K562 (cell line): ENCODE results near the gene PPIF. TPM values are rescaled to one million over a fixed set of nuclear protein-coding genes. Genes with fewer than 3 reads are reported as not detected.
A peak's percentile ranks its signal among the peaks of the same experiment; 100 is the strongest.

Source experiments
- ATAC-seq: fragments of 200-7000 bp; cut with Tn5 transposase; 3 replicates; pipeline ENCODE4 v1.9.1; 2020; ENCODE audit warnings: moderate library complexity
- BruUV-seq: library from RNA; stranded (reverse); fragments of 400-500 nt; replicated peaks from 2 replicates; lab custom pipeline; 2021; lab: Mats Ljungman, UMichigan
- CTCF ChIA-PET: fragments of 300-600 bp; formaldehyde crosslinking; extraction: SDS; loops from one replicate; lab custom pipeline; 2021; ENCODE audit warnings: low intra/inter-chr PET ratio; lab: Yijun Ruan, JAX
- POLR2A ChIA-PET: fragments of 300-600, 350-650 bp; sonication (Branson Sonifier 250); formaldehyde crosslinking; extraction: SDS; loops from one replicate; lab custom pipeline; 2021; ENCODE audit warnings: antibody characterized with exemption, inconsistent platforms; lab: Yijun Ruan, JAX
- DNase-seq, 4 experiments: peaks; one replicate each; pipeline versions ENCODE4 v3.0.0 to v3.0.0-alpha.2; 2011 to 2018; ENCODE audit warnings: low spot score in 3 of 4, mixed read lengths in 3 of 4; ENCODE audit errors: extremely low read depth in 1 of 4
- FAIRE-seq: peaks from 2 replicates; lab custom pipeline; 2011; peaks lifted over from hg19 to GRCh38; lab: Jason Lieb, UNC
- H2AFZ ChIP-seq: 2 replicates; pipeline ENCODE4 v1.6.0; 2011; ENCODE audit warnings: low read depth, low read length, control low read depth, inconsistent platforms
- H3K27ac ChIP-seq: fragments of 200-600 bp; 3 replicates; pipeline ENCODE4 v1.8.0; 2011; ENCODE audit warnings: low read depth, mild to moderate bottlenecking, control low read depth, inconsistent platforms, low read length, moderate library complexity, mixed read lengths; ENCODE audit errors: extremely low read depth
- H3K27me3 ChIP-seq, 2 experiments: fragments of 300-600 bp in 1 of 2; 2 replicates in 1 of 2; 3 replicates in 1 of 2; pipeline versions ENCODE4 v1.6.0 to v1.8.0; 2011; ENCODE audit warnings: inconsistent platforms in 2 of 2, low read length in 2 of 2, mild to moderate bottlenecking in 1 of 2, mixed read lengths in 1 of 2, moderate library complexity in 1 of 2; ENCODE audit not compliant: control insufficient read depth in 2 of 2, insufficient read depth in 2 of 2
- H3K36me3 ChIP-seq: fragments of 300-600 bp; 3 replicates; pipeline ENCODE4 v1.8.0; 2011; ENCODE audit warnings: mild to moderate bottlenecking, low read length, inconsistent platforms; ENCODE audit not compliant: control insufficient read depth, insufficient read depth
- H3K4me1 ChIP-seq, 2 experiments: fragments of 200-600 bp in 1 of 2; replicated peaks in 1 of 2; 2 replicates in 1 of 2; 3 replicates in 1 of 2; pipeline versions ENCODE4 v1.5.1 to v1.8.0; 2011; ENCODE audit warnings: inconsistent platforms in 2 of 2, low read length in 2 of 2, mild to moderate bottlenecking in 1 of 2, mixed read lengths in 1 of 2, moderate library complexity in 1 of 2; ENCODE audit not compliant: control insufficient read depth in 2 of 2, insufficient read depth in 2 of 2
- H3K4me2 ChIP-seq: 2 replicates; pipeline ENCODE4 v1.6.1; 2011; ENCODE audit warnings: low read length, control low read depth, inconsistent platforms, mixed read lengths; ENCODE audit not compliant: insufficient read depth
- H3K4me3 ChIP-seq: fragments of 200-600 bp; sonication (generic), shearing (Covaris generic); 2 replicates; pipeline ENCODE4 v1.5.1; 2016; ENCODE audit warnings: control low read depth, inconsistent platforms
- H3K79me2 ChIP-seq: fragments of 200-600 bp; 3 replicates; pipeline ENCODE4 v1.8.0; 2011; ENCODE audit warnings: low read length, inconsistent platforms; ENCODE audit not compliant: control insufficient read depth, insufficient read depth
- H3K9ac ChIP-seq, 2 experiments: 2 replicates each; pipeline versions ENCODE4 v1.6.0 to v1.6.1; 2011; ENCODE audit warnings: low read depth in 2 of 2, low read length in 2 of 2, control low read depth in 1 of 2, inconsistent platforms in 1 of 2, mild to moderate bottlenecking in 1 of 2, mixed read lengths in 1 of 2; ENCODE audit not compliant: insufficient read depth in 1 of 2
- H3K9me1 ChIP-seq: one replicate; pipeline ENCODE4 v1.6.0; 2011; ENCODE audit warnings: inconsistent platforms, mild to moderate bottlenecking, low read length, moderate library complexity; ENCODE audit not compliant: control insufficient read depth, insufficient read depth
- H3K9me3 ChIP-seq: replicated peaks from 2 replicates; pipeline ENCODE4 v1.5.1; 2011; ENCODE audit warnings: low read depth, low read length, inconsistent platforms; ENCODE audit not compliant: control insufficient read depth, insufficient read depth
- H4K20me1 ChIP-seq: replicated peaks from 2 replicates; pipeline ENCODE4 v1.6.1; 2011; ENCODE audit warnings: low read length, inconsistent platforms, mixed read lengths; ENCODE audit not compliant: control insufficient read depth, insufficient read depth
- ATF7 ChIP-seq: fragments of 450-650 bp; IDR thresholded peaks from 2 replicates; pipeline ENCODE4 v1.7.1; 2014; ENCODE audit warnings: mild to moderate bottlenecking, moderate library complexity
- CAMTA2 ChIP-seq: fragments of 250-450 bp; sonication (Bioruptor Pico); conservative IDR thresholded peaks from 2 replicates; pipeline ENCODE4 v1.5.1; 2022
- DACH1 ChIP-seq: fragments of 450-650 bp; IDR thresholded peaks from 2 replicates; pipeline ENCODE4 v1.6.1; 2018; ENCODE audit not compliant: partially characterized antibody
- EP300 ChIP-seq: IDR thresholded peaks from 2 replicates; pipeline ENCODE4 v1.6.1; 2012; ENCODE audit warnings: low read length, improper control_type of control experiment
- ESRRA ChIP-seq: fragments of 450-650 bp; IDR thresholded peaks from 2 replicates; pipeline ENCODE4 v1.6.1; 2014; ENCODE audit warnings: low read depth, mild to moderate bottlenecking, moderate library complexity, borderline replicate concordance
- FOXA3 ChIP-seq, 2 experiments: fragments of 450-650 bp in 1 of 2; sonication (generic) in 1 of 2; formaldehyde crosslinking; IDR thresholded peaks in 1 of 2; conservative IDR thresholded peaks in 1 of 2; 2 replicates each; pipeline versions ENCODE4 v1.4.0 to v1.8.0; 2020 to 2022; ENCODE audit warnings: mild to moderate bottlenecking in 2 of 2, missing genetic modification reagents in 1 of 2
- HCFC1 ChIP-seq: IDR thresholded peaks from 2 replicates; pipeline ENCODE4 v1.6.1; 2012; ENCODE audit warnings: low read depth, low read length, improper control_type of control experiment
- HDAC3 ChIP-seq: fragments of 450-650 bp; IDR thresholded peaks from 2 replicates; pipeline ENCODE4 v1.6.1; 2018; ENCODE audit warnings: borderline replicate concordance, mild to moderate bottlenecking, moderate library complexity; ENCODE audit not compliant: partially characterized antibody
- MAFG ChIP-seq: fragments of 450-650 bp; conservative IDR thresholded peaks from 2 replicates; pipeline ENCODE4 v1.6.1; 2016; ENCODE audit warnings: missing genetic modification characterization, missing compliant biosample characterization
- MYNN ChIP-seq, 2 experiments: sonication (generic); formaldehyde crosslinking in 1 of 2; IDR thresholded peaks; 2 replicates each; pipeline versions ENCODE4 v1.5.0 to v1.6.1; 2016 to 2020; ENCODE audit warnings: antibody characterized with exemption in 1 of 2, missing genetic modification reagents in 1 of 2
- POLR3A ChIP-seq: IDR thresholded peaks from 2 replicates; pipeline ENCODE4 v1.6.1; 2011; ENCODE audit warnings: borderline replicate concordance, mild to moderate bottlenecking, moderate library complexity; ENCODE audit not compliant: insufficient read length, insufficient read depth; ENCODE audit errors: extremely low read depth
- RBM25 ChIP-seq: fragments of 200-400 bp; formaldehyde crosslinking; IDR thresholded peaks from 2 replicates; pipeline ENCODE4 v1.6.1; 2018; ENCODE audit warnings: low read length, low read depth, moderate library complexity; ENCODE audit not compliant: severe bottlenecking
- SMAD1 ChIP-seq: fragments of 150-350 bp; IDR thresholded peaks from 2 replicates; pipeline ENCODE4 v1.6.1; 2014; ENCODE audit warnings: low read length, low read depth; ENCODE audit not compliant: partially characterized antibody
- SMAD3 ChIP-seq: fragments of 450-650 bp; formaldehyde crosslinking; conservative IDR thresholded peaks from 2 replicates; pipeline ENCODE4 v1.4.0; 2020; ENCODE audit warnings: mild to moderate bottlenecking
- XRCC5 ChIP-seq: fragments of 200-400 bp; formaldehyde crosslinking; IDR thresholded peaks from 2 replicates; pipeline ENCODE4 v1.6.1; 2017; ENCODE audit warnings: low read depth, mild to moderate bottlenecking, low read length
- WGBS: fragments of 100-300 bp; shearing (Covaris generic); methylation state at CpG from one replicate; pipeline ENCODE4 v1.1.6; 2016; ENCODE audit warnings: low coverage, mixed read lengths; ENCODE audit not compliant: insufficient coverage; ENCODE audit errors: missing lambda C conversion rate; 5-methylcytosine and 5-hydroxymethylcytosine counted together
- in situ Hi-C: fragments of 300-500 bp; cut with MboI; formaldehyde crosslinking; loops from 4 replicates; pipeline ENCODE4 v1.15.0; 2018; ENCODE audit warnings: inconsistent platforms, mixed read lengths
- intact Hi-C: fragments of 100-400 bp; cut with micrococcal nuclease; formaldehyde crosslinking; loops from 2 replicates; pipeline ENCODE4 v1.14.2; 2022
- polyA plus RNA-seq, 8 experiments: library from polyadenylated mRNA; depleted of rRNA in 4 of 8; stranded (reverse) in 5 of 8; unstranded in 3 of 8; fragments of >200 nt; fragmentation: Nextera tagmentation in 2 of 8; fragmentation: Illumina TruSeq in 1 of 8; extraction: Ambion mirVana in 2 of 8; extraction: Trizol in 1 of 8; gene quantifications; 2 replicates each; pipeline versions ENCODE4 v1.2.1 to v1.2.3, GENCODE V29; 2011 to 2014; ENCODE audit warnings: inconsistent platforms in 1 of 8, missing spikeins in 1 of 8
- total RNA-seq, 7 experiments: library from RNA; depleted of rRNA in 6 of 7; stranded (reverse); fragments of >200 nt in 6 of 7; fragmentation: Illumina TruSeq in 2 of 7; extraction: Trizol in 2 of 7; gene quantifications; 2 replicates each; pipeline versions ENCODE4 v1.2.1 to v1.2.3, GENCODE V29; 2011 to 2021; ENCODE audit warnings: low replicate concordance in 1 of 7
- TF ChIP-seq, protein P1 (sequence below): fragments of 250-450 bp; sonication (Bioruptor Pico); IDR thresholded peaks from 2 replicates; pipeline ENCODE4 v1.5.0; 2020; ENCODE audit warnings: mild to moderate bottlenecking, borderline replicate concordance

PPIF gene
- total and polyA plus RNA-seq, 9 of the 15 experiments (the other 6 are each of a cell fraction or from before 2014, with no cell fraction given): 40.9 to 287 (median 117) TPM

GRCh38 chr10:79374312-79375191 lies 27.3 kb downstream of the PPIF start:
- H3K79me2 ChIP-seq: no peaks in the 10 kb centered on the region
- H3K4me1 ChIP-seq: peaks cover 8 to 9% of the 10 kb centered on the region in 2 experiments; a peak in 4 of 5 replicates
- H2AFZ ChIP-seq: peak overlapping the region; percentile 83; the same call in 1 of the 2 replicates
- peaks cover 0 to 8% of the 10 kb centered on the region in 2 experiments; a peak in 2 of 5 replicates for H3K27me3 ChIP-seq
- H3K4me2 ChIP-seq: no peak overlapping the region
- no peak overlapping the region for H3K4me3 ChIP-seq
- H3K9me3 ChIP-seq: no peaks in the 10 kb centered on the region; the same call in 1 of the 2 replicates
- H3K27ac ChIP-seq: no peak overlapping the region
- DNase-seq (peak; percentile 87 to 88 (median 88)), FAIRE-seq (peak; percentile 98), ATAC-seq (peak; percentile 97)
- POLR2A ChIA-PET: interaction anchor here (0.6 to 1.5 kb wide), 11 partner anchors 11 to 128 kb away, joined by 3 to 7 read pairs (median 5); no protein-coding TSS in a partner anchor
- no TSS peak for BruUV-seq
- no peaks in the 10 kb centered on the region for H3K9me1 ChIP-seq
- no peaks in the 10 kb centered on the region for H4K20me1 ChIP-seq
- peak overlapping the region in 1 of 2 experiments; percentile 80; a peak in 1 of 4 replicates for H3K9ac ChIP-seq
- H3K36me3 ChIP-seq: no peaks in the 10 kb centered on the region
- WGBS: under 1% methylated on average over 7 of the region's 7 CpGs
- CTCF ChIA-PET: interaction anchor here (0.6 to 3.6 kb wide), 10 partner anchors 64 to 555 kb away, joined by 3 to 57 read pairs (median 4); no protein-coding TSS in a partner anchor
- in situ Hi-C loops: no loop called here
- intact Hi-C loops: loop anchor here (1.0 to 2.0 kb wide), 2 partner anchors 93 to 112 kb away; no protein-coding TSS in a partner anchor
- TF ChIP-seq, protein P1, sequence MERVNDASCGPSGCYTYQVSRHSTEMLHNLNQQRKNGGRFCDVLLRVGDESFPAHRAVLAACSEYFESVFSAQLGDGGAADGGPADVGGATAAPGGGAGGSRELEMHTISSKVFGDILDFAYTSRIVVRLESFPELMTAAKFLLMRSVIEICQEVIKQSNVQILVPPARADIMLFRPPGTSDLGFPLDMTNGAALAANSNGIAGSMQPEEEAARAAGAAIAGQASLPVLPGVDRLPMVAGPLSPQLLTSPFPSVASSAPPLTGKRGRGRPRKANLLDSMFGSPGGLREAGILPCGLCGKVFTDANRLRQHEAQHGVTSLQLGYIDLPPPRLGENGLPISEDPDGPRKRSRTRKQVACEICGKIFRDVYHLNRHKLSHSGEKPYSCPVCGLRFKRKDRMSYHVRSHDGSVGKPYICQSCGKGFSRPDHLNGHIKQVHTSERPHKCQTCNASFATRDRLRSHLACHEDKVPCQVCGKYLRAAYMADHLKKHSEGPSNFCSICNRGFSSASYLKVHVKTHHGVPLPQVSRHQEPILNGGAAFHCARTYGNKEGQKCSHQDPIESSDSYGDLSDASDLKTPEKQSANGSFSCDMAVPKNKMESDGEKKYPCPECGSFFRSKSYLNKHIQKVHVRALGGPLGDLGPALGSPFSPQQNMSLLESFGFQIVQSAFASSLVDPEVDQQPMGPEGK: no peak
- TF ChIP-seq EP300 (no peak), ESRRA (peak; percentile 42; the same call in 1 of the 2 replicates), DACH1 (peak; percentile 85), POLR3A (no peak), CAMTA2 (no peak), XRCC5 (peak; percentile 87), MYNN (IDR thresholded peaks at IDR 0.05) (0 out of 2 replicates have a peak, but pooled peaks have one; percentile 61), MYNN (CRISPR knock-in tag; IDR thresholded peaks at IDR 0.05) (no peak), RBM25 (no peak), SMAD1 (no peak), ATF7 (0 out of 2 replicates have a peak, but pooled peaks have one; percentile 26), SMAD3 (CRISPR knock-in tag) (no peak), MAFG (peak; percentile 26; the same call in 1 of the 2 replicates), HDAC3 (no peak), FOXA3 (CRISPR knock-in tag; conservative IDR thresholded peaks at IDR 0.05 in 1 of 2, IDR thresholded peaks at IDR 0.05 in 1 of 2) (0 out of 4 replicates have a peak, but pooled peaks of 1 of the 2 experiments have one; percentile 21), HCFC1 (peak; percentile 36; the same call in 1 of the 2 replicates)
